ENCODE results near the gene VPS13D.

- TF ChIP-seq POLR2AphosphoS5 (IDR thresholded peaks at IDR 0.05; ENCODE audit: low read depth, low read length) (no peak), CTCF (IDR thresholded peaks at IDR 0.05 in 2 of 3, conservative IDR thresholded peaks at IDR 0.05 in 1 of 3; ENCODE audit: borderline replicate concordance in 1 of 3, insufficient read depth in 1 of 3, low read depth in 2 of 3, low read length in 2 of 3) (no peak), SP1 (IDR thresholded peaks at IDR 0.05; ENCODE audit: low read depth) (no peak), YY1 (IDR thresholded peaks at IDR 0.05; ENCODE audit: extremely low read depth, insufficient replicate concordance, low read depth, low read length) (no peak), ZFX (IDR thresholded peaks at IDR 0.05) (no peak), POLR2A (IDR thresholded peaks at IDR 0.05; ENCODE audit: borderline replicate concordance, extremely low read depth, insufficient read depth, insufficient read length) (no peak)
- TF ChIP-seq, protein P1, sequence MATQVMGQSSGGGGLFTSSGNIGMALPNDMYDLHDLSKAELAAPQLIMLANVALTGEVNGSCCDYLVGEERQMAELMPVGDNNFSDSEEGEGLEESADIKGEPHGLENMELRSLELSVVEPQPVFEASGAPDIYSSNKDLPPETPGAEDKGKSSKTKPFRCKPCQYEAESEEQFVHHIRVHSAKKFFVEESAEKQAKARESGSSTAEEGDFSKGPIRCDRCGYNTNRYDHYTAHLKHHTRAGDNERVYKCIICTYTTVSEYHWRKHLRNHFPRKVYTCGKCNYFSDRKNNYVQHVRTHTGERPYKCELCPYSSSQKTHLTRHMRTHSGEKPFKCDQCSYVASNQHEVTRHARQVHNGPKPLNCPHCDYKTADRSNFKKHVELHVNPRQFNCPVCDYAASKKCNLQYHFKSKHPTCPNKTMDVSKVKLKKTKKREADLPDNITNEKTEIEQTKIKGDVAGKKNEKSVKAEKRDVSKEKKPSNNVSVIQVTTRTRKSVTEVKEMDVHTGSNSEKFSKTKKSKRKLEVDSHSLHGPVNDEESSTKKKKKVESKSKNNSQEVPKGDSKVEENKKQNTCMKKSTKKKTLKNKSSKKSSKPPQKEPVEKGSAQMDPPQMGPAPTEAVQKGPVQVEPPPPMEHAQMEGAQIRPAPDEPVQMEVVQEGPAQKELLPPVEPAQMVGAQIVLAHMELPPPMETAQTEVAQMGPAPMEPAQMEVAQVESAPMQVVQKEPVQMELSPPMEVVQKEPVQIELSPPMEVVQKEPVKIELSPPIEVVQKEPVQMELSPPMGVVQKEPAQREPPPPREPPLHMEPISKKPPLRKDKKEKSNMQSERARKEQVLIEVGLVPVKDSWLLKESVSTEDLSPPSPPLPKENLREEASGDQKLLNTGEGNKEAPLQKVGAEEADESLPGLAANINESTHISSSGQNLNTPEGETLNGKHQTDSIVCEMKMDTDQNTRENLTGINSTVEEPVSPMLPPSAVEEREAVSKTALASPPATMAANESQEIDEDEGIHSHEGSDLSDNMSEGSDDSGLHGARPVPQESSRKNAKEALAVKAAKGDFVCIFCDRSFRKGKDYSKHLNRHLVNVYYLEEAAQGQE (IDR thresholded peaks at IDR 0.05; ENCODE audit: low read depth), result no peak
Measured at GRCh38 chr1:12180903-12181302, 48.9 kb upstream of the VPS13D start.

Measured in HCT116 (cell line).